ENCODE data around the gene CREM. TPM values are rescaled to one million over a fixed set of nuclear protein-coding genes. Genes with fewer than 3 reads are reported as not detected.

The CREM gene
- total RNA-seq, 2 donors from 2014 or later: 50.8 to 79.2 TPM

DNA sequence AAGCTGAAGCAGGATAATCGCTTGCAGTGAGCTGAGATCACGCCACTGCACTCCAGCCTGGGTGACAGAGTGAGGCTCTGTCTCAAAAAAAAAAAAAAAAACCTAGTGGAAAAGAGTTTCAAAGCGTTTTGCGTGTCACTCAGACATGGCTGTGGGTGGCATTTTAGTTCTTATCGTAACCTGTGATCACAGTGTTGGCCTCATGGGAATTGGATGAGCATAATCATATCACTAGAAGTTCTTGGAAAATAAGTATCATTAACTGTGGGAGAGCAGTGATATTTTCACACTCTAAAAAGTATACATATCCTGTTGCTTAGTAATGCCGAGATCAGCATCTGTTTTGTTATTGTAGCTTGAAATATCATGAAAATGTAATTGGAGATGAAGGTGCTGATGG is 92.6 kb downstream of the CREM start:
- ATAC-seq: no peak
- H3K27me3 Mint-ChIP-seq: peaks cover 10% of the 10 kb centered on the region

DNA sequence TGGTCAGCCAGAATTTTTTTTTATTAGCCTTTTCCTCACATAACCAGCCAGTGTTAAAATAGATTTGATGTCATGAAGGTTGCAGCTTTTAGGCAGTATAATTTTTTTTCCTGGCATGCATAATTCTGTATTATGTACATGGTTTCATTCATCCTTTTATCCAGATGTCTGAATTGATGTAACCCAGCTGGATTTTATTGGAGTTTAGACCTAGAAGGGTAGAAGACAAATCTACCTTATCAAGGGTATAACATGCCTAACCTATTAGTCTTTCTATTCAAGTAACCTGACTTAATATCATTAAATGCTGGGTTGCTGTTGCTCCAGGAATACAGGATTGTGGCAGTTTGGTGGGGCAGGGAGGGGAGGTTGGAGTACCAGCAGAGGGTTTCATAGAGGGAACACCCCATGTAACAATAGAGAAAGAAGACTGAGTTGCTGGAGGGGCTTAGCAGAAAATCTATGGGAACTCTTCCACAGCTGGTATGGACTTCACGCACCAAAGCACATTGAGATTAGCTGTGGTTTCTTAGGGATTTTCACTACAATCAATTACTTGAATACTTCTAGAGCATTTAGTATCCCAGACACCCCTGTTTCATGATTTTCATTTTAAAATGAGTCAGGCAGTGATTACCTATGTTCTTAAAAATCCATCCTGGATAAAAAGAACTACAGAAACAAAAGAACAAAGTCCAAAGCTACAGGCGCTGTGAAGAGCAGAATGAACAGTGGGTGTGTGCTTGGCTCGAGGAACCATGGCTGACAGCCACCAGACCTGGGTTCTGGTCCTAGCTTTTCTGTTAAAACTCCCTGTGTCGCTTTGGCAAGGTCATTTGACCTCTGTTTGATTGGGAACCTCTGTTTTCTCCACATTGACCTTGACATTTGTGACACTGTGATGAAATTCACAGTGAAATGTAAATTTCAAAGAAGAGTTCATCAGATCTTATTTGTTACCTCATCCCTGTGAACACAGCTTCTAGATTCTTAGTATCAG is 93.5 kb downstream of the CREM start:
- no peak for DNase-seq
- Mint-ChIP-seq H3K27me3 (peaks cover 10% of the 10 kb centered on the region), H3K27ac (peak overlapping the region; percentile 16), H3K36me3 (ENCODE audit: low read depth) (no peaks in the 10 kb centered on the region), H3K4me3 (no peak overlapping the region), H3K4me1 (peaks cover 16% of the 10 kb centered on the region)
- no peaks in the 10 kb centered on the region for H3K9me3 ChIP-seq (ENCODE audit: control insufficient read depth, low read length, poor library complexity, severe bottlenecking)
- ATAC-seq: no peak

More for the DNA sequence above, 92.6 kb downstream of the CREM start:
- Mint-ChIP-seq H3K4me3 (no peak overlapping the region), H3K27ac (peak overlapping the region; percentile 87), H3K36me3 (ENCODE audit: low read depth) (no peaks in the 10 kb centered on the region), H3K4me1 (peaks cover 12% of the 10 kb centered on the region)
- DNase-seq: no peak
- no peaks in the 10 kb centered on the region for H3K9me3 ChIP-seq (ENCODE audit: control insufficient read depth, low read length, poor library complexity, severe bottlenecking)

DNA sequence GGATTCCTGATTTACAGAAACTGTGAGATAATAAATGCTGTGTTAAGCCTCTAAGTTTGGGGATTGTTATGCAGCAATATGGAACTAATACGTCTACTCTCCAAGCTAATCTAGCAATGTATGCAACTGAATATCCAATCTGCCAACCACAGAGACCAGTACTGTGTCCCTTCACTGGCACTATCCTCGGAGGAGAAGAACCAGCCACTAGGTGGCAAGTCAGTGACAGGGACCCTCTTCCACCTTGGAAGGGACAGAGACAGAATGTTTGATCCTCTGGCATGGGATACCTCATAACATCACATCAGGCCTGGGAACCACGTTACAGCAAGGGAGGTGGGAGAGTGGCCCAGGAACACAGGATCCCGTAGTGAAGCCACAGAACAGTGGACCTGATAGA is 96.4 kb downstream of the CREM start:
- H3K4me3 Mint-ChIP-seq: no peak overlapping the region

DNA sequence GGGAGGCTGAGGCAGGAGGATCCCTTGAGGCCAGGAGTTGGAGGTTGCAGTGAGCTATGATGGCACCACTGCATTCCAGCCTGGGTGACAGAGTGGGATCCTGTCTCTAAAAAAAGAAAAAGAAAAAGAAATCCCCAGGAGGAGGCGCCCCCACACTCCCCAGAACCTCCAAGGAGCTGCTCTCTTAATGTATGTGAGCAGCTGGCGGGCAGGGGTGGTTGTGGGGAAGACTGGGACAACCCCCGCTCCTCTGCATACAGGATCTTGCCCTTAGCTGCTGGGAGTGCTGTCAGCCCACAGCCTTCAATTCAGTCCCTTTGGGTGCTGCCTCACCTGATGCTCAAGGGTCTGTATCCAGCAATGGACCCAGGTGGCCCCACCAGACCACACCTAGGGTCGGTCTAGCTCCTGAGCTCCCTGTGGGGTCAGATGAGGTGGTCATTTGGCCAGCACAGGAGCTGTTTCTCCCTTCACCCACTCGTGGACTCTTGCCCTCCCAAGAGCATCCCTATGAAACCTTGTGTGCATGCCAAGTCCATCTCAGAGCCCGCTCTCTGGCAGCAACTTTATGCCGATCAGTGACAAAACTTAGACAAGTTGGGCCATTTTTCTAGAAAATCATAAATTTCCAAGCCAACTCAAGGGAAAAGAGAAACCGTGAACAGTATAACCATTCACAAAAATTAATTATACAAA is 97.5 kb downstream of the CREM start:
- no peak for ATAC-seq
- Mint-ChIP-seq H3K4me3 (no peak overlapping the region), H3K4me1 (peaks cover 8% of the 10 kb centered on the region), H3K27me3 (peaks cover 1% of the 10 kb centered on the region), H3K36me3 (ENCODE audit: low read depth) (no peaks in the 10 kb centered on the region), H3K27ac (peak overlapping the region; percentile 29)
- H3K9me3 ChIP-seq (ENCODE audit: control insufficient read depth, low read length, poor library complexity, severe bottlenecking): no peaks in the 10 kb centered on the region
- DNase-seq: no peak

More for the DNA sequence above, 96.4 kb downstream of the CREM start:
- peaks cover 10% of the 10 kb centered on the region for H3K27me3 Mint-ChIP-seq
- no peaks in the 10 kb centered on the region for H3K9me3 ChIP-seq (ENCODE audit: control insufficient read depth, low read length, poor library complexity, severe bottlenecking)
- H3K36me3 Mint-ChIP-seq (ENCODE audit: low read depth): no peaks in the 10 kb centered on the region
- DNase-seq (no peak), ATAC-seq (no peak)
- no peak overlapping the region for H3K27ac Mint-ChIP-seq
- H3K4me1 Mint-ChIP-seq: peaks cover 18% of the 10 kb centered on the region

DNA sequence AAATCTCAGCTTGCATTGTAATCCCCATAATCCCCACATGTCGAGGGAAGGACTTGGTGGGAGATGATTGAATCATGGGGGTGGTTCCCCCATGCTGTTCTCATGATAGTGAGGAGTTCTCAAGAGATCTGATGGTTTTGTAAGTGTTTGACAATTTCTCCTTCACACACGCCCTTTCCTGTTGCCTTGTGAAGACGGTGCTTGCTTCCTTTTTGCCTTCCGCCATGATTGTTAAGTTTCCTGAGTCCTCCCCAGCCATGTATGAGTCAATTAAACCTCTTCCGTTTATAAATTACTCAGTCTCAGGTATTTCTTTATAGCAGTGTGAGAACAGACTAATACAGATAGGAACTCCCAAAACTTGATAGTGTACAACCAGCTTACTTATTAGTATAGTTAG is 98.6 kb downstream of the CREM start:
- H3K36me3 Mint-ChIP-seq (ENCODE audit: low read depth): no peaks in the 10 kb centered on the region
- H3K27ac Mint-ChIP-seq: peak overlapping the region; percentile 5
- H3K27me3 Mint-ChIP-seq: no peaks in the 10 kb centered on the region
- ATAC-seq (peak; percentile 80), DNase-seq (no peak)
- H3K4me3 Mint-ChIP-seq: peak overlapping the region; percentile 13
- no peaks in the 10 kb centered on the region for H3K9me3 ChIP-seq (ENCODE audit: control insufficient read depth, low read length, poor library complexity, severe bottlenecking)
- peaks cover 6% of the 10 kb centered on the region for H3K4me1 Mint-ChIP-seq

DNA sequence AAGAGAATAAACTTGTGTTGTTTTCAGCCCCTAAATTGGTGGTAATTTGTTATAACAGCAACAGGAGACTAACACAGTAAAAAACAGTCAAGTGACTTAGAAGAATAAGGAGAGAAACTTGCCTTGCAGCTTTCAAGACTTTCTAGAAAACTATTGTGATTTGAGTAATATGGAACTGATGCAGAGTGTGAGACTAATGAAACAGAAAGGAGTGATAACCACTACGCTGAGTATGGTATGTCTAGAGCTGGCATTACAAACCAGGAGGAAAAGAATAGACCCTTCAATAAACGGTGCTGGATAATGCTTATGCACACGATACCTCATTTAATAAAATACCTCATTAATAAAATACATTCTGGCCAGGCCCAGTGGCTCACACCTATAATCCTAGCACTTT is 99.9 kb downstream of the CREM start:
- Mint-ChIP-seq H3K4me1 (peaks cover 6% of the 10 kb centered on the region), H3K27me3 (no peaks in the 10 kb centered on the region), H3K27ac (no peak overlapping the region), H3K4me3 (no peak overlapping the region), H3K36me3 (ENCODE audit: low read depth) (no peaks in the 10 kb centered on the region)
- DNase-seq (no peak), ATAC-seq (no peak)
- H3K9me3 ChIP-seq (ENCODE audit: control insufficient read depth, low read length, poor library complexity, severe bottlenecking): no peaks in the 10 kb centered on the region

DNA sequence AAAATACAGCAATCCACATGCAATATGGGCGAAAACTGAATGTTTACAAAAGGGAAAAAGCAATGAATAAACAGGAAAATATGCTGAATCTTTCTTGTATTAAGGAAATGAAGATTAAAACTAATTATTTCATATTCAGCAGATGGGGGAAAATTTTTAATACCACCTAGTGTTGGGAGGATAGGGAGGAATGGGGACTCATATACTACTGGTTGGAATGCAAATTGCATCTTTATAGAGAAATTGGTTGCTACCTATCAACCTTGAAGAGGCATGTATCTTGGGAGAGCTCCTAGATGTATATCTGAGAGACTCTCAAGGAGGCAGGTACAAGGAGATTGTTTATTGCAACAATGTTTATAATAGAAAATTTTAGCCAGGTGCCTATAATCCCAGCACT is 101.4 kb downstream of the CREM start:
- H3K36me3 Mint-ChIP-seq (ENCODE audit: low read depth): no peaks in the 10 kb centered on the region
- DNase-seq: no peak
- peaks cover 6% of the 10 kb centered on the region for H3K4me1 Mint-ChIP-seq

DNA sequence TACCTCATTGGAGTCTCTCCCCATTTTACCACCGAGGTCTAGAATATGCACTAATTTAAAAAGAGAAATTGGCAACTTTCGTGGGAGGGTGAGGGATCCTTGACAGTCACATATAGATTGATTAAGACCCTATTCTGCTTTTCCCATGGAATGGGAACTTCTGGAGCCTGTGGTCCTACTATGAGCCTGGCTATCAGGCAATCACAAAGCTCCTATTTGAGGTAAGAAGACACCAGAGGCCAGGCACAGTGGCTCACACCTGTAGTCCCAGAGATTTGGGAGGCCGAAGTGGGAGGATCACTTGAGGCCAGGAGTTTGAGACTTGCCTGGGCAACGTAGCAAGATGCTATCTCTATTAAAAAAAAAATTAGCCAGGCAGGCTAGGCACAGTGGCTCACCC is 105.0 kb downstream of the CREM start:
- DNase-seq: no peak
- Mint-ChIP-seq H3K27me3 (no peaks in the 10 kb centered on the region), H3K4me3 (no peak overlapping the region), H3K27ac (no peak overlapping the region), H3K4me1 (peaks cover 2% of the 10 kb centered on the region), H3K36me3 (ENCODE audit: low read depth) (no peaks in the 10 kb centered on the region)
- H3K9me3 ChIP-seq (ENCODE audit: control insufficient read depth, low read length, poor library complexity, severe bottlenecking): no peaks in the 10 kb centered on the region
- no peak for ATAC-seq

More for the DNA sequence above, 101.4 kb downstream of the CREM start:
- no peak overlapping the region for H3K27ac Mint-ChIP-seq
- no peaks in the 10 kb centered on the region for H3K9me3 ChIP-seq (ENCODE audit: control insufficient read depth, low read length, poor library complexity, severe bottlenecking)
- H3K4me3 Mint-ChIP-seq: no peak overlapping the region
- H3K27me3 Mint-ChIP-seq: no peaks in the 10 kb centered on the region
- no peak for ATAC-seq

DNA sequence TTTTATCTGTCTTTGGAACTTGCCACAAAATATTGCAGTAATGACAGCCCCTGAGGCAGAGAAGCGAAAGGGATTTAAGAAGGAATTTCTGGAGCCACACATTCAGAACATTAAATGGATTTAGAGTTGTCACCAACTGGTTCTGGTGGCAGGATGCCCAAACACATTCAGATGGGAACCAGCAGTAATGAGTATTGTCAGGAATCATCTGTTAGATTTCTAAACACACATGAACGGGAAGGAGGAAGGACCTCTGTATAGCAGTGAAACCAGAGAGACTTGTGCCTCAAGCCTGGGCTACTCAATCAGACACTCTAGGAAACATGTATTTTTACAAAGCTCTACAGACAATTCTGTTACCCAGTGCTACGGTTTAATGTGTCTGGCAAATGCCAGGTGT is 105.9 kb downstream of the CREM start:
- H3K9me3 ChIP-seq (ENCODE audit: control insufficient read depth, low read length, poor library complexity, severe bottlenecking): no peaks in the 10 kb centered on the region
- no peaks in the 10 kb centered on the region for H3K36me3 Mint-ChIP-seq (ENCODE audit: low read depth)
- no peaks in the 10 kb centered on the region for H3K27me3 Mint-ChIP-seq
- DNase-seq (no peak), ATAC-seq (no peak)
- H3K27ac Mint-ChIP-seq: no peak overlapping the region
- no peak overlapping the region for H3K4me3 Mint-ChIP-seq
- peaks cover 2% of the 10 kb centered on the region for H3K4me1 Mint-ChIP-seq

DNA sequence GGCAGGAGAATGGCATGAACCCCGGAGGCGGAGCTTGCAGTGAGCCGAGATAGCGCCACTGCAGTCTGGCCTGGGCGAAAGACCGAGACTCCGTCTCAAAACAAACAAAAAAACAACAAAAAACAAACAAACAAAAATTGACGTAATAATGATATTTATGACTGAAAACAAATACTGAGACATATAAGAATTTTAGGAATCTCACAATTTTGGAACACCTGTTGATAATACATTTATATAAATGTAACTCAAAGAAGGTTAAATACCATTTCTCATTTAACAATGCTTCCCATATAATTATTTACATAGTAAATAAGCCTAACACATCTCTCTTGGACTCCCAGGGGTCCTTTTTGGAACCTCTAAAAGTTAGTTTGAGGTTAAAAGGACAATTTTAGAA is 107.4 kb downstream of the CREM start:
- Mint-ChIP-seq H3K4me3 (no peak overlapping the region), H3K4me1 (peaks cover 2% of the 10 kb centered on the region), H3K36me3 (ENCODE audit: low read depth) (no peaks in the 10 kb centered on the region), H3K27ac (no peak overlapping the region), H3K27me3 (no peaks in the 10 kb centered on the region)
- DNase-seq (no peak), ATAC-seq (no peak)
- H3K9me3 ChIP-seq (ENCODE audit: control insufficient read depth, low read length, poor library complexity, severe bottlenecking): no peaks in the 10 kb centered on the region

DNA sequence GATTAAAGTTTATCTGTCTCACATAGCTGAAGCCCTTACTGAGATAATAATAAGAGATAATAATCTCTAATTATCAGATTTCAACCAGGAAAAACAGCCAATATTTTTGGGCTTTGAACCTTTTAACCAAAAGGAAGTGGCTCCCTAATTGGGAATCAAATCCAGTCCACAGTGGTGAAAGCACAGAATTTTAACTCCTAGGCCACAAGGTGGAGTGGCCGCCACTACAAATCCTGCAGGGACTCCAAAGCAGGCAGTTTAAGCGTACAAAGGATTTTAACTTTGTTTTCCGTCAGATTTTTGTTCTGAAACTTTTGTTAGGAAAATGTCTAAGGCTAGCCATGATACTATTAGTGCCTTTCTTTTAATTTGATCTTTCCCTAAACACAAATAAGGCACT is 110.1 kb downstream of the CREM start:
- no peaks in the 10 kb centered on the region for H3K9me3 ChIP-seq (ENCODE audit: control insufficient read depth, low read length, poor library complexity, severe bottlenecking)
- H3K4me3 Mint-ChIP-seq: no peak overlapping the region
- H3K27me3 Mint-ChIP-seq: peaks cover 3% of the 10 kb centered on the region
- no peak for ATAC-seq
- DNase-seq: no peak
- peaks cover 2% of the 10 kb centered on the region for H3K4me1 Mint-ChIP-seq
- H3K36me3 Mint-ChIP-seq (ENCODE audit: low read depth): no peaks in the 10 kb centered on the region
- H3K27ac Mint-ChIP-seq: no peak overlapping the region

DNA sequence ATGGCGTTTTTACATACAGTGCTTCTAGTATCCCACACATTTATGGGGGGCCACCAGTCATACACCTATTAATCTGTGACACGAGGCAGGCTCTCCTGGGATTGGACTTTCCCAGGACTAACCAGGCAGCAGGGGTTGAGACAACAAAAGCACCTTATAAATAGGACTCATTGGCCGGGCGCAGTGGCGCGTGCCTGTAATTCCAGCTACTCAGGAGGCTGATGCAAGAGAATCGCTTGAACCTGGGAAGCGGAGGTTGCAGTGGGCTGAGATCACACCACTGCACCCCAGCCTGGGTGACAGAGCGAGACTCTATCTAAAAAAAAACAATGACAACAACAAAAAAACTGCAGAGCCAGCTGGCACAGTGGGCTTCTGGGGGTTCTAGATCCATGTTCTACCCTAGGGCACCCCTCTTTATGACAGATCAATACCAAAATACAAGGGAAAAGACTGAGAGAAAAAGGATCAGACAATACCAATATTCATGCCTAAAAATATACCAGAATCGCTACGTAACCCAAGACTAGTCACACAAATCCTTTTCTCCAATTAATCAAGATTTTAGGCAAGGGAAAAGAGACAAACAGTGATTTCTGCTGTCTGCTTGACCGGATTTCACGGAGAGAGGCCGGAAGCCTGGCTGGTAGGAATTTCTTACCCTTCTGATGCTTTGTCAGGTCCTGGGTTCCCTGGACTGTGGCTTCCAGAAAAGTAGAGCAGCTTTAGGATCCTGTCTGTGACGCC is 111.3 kb downstream of the CREM start:
- no peaks in the 10 kb centered on the region for H3K9me3 ChIP-seq (ENCODE audit: control insufficient read depth, low read length, poor library complexity, severe bottlenecking)
- Mint-ChIP-seq H3K36me3 (ENCODE audit: low read depth) (no peaks in the 10 kb centered on the region), H3K27me3 (peaks cover 10% of the 10 kb centered on the region), H3K4me3 (no peak overlapping the region), H3K27ac (no peak overlapping the region), H3K4me1 (peaks cover 2% of the 10 kb centered on the region)
- ATAC-seq: no peak
- no peak for DNase-seq

DNA sequence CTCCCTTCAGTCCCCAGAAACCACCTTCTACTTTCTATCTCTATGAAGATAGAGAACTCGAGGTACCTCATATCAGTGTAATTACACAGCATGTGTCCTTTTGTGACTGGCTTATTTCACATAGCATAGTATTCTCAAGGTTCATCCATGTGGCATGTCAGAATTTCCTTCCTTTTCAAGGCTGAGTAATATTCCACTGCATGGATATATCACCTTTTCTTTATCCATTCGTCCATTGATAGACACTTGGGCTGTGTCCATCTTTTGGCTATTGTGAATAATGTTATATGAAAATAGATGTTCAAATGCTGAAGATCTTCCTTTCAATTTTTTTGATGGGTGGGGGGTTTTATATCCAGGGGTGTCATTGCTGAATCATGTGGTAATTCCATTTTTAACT is 117.9 kb downstream of the CREM start:
- Mint-ChIP-seq H3K27ac (no peak overlapping the region), H3K27me3 (peaks cover 16% of the 10 kb centered on the region), H3K4me1 (no peaks in the 10 kb centered on the region), H3K36me3 (ENCODE audit: low read depth) (no peaks in the 10 kb centered on the region), H3K4me3 (no peak overlapping the region)
- ATAC-seq (no peak), DNase-seq (no peak)
- H3K9me3 ChIP-seq (ENCODE audit: control insufficient read depth, low read length, poor library complexity, severe bottlenecking): no peaks in the 10 kb centered on the region

All from T-helper 17 cell (primary cell).